Stimulated activated CD8-positive, alpha-beta memory T cell treated with anti-CD3 and anti-CD28 coated beads, Interleukin-4, amount 100 ng/mL, for 1 hour (primary cell): ENCODE measurements around the gene NACAD.

Source experiments
- DNase-seq, 2 donors: peaks; one replicate each; pipeline ENCODE4 v3.0.0-alpha.2; 2020; ENCODE audit warnings: low read depth in 2 of 2, low spot score in 1 of 2

The NACAD gene

GRCh38 chr7:45075355-45075644, 13.5 kb downstream of the NACAD start:
- DNase-seq: no peak

GRCh38 chr7:45074528-45075354, 14.0 kb downstream of the NACAD start:
- no peak for DNase-seq

GRCh38 chr7:45073786-45074527, 14.8 kb downstream of the NACAD start:
- no peak for DNase-seq

GRCh38 chr7:45073031-45073785, 15.6 kb downstream of the NACAD start:
- DNase-seq: no peak

GRCh38 chr7:45072131-45073030, 16.4 kb downstream of the NACAD start:
- no peak for DNase-seq

GRCh38 chr7:45071528-45071927, 17.2 kb downstream of the NACAD start:
- no peak for DNase-seq

GRCh38 chr7:45070254-45070642, 18.5 kb downstream of the NACAD start:
- no peak for DNase-seq

GRCh38 chr7:45069444-45070253, 19.1 kb downstream of the NACAD start:
- DNase-seq: no peak

GRCh38 chr7:45068236-45069023, 20.3 kb downstream of the NACAD start:
- no peak for DNase-seq

- no peak for DNase-seq
Measured at GRCh38 chr7:45067582-45067981, 21.2 kb downstream of the NACAD start.

GRCh38 chr7:45066409-45066808, 22.4 kb downstream of the NACAD start:
- DNase-seq: no peak

- DNase-seq: no peak
Measured at GRCh38 chr7:45065031-45065995, 23.5 kb downstream of the NACAD start.

- no peak for DNase-seq
Measured at GRCh38 chr7:45064047-45064725, 24.6 kb downstream of the NACAD start.

GRCh38 chr7:45061806-45062425, 26.9 kb downstream of the NACAD start:
- no peak for DNase-seq

- no peak for DNase-seq
Measured at GRCh38 chr7:45061352-45061751, 27.4 kb downstream of the NACAD start.

GRCh38 chr7:45060295-45060694, 28.5 kb downstream of the NACAD start:
- DNase-seq: no peak

GRCh38 chr7:45057878-45058277, 30.9 kb downstream of the NACAD start:
- no peak for DNase-seq
